Spleen (tissue), 7 donors: ENCODE data around the gene CFAP54.

ENCODE experiments used
- POLR2A ChIP-seq, 3 donors: fragments of 450-650 bp; IDR thresholded peaks; one replicate each; pipeline ENCODE4 v1.5.1; 2017; ENCODE audit warnings: antibody characterized with exemption in 3 of 3, mild to moderate bottlenecking in 1 of 3
- POLR2AphosphoS5 ChIP-seq, 3 donors: sonication (generic); formaldehyde crosslinking; IDR thresholded peaks; one replicate each; pipeline ENCODE4 v1.5.1; 2017; ENCODE audit warnings: antibody characterized with exemption in 3 of 3
- TF ChIP-seq, protein P1 (sequence below), 11 experiments: fragments of 200-600 bp in 7 of 11; fragments of 450-650 bp in 4 of 11; sonication (generic) in 4 of 11; IDR thresholded peaks in 8 of 11; conservative IDR thresholded peaks in 3 of 11; 1 replicate in 7 of 11; 2 replicates in 4 of 11; pipeline versions ENCODE4 v1.4.0 to v1.8.0; 2016 to 2021; ENCODE audit warnings: antibody characterized with exemption in 11 of 11, inconsistent platforms in 4 of 11, mild to moderate bottlenecking in 1 of 11
- donor health status: DM: no; HTN: no; CAD: no; lungs with moderate emphysema.
- donor health status: DM: no; HTN: no; CAD: no.
- donor health status: DM: no; HTN: no; CAD: no.

DNA sequence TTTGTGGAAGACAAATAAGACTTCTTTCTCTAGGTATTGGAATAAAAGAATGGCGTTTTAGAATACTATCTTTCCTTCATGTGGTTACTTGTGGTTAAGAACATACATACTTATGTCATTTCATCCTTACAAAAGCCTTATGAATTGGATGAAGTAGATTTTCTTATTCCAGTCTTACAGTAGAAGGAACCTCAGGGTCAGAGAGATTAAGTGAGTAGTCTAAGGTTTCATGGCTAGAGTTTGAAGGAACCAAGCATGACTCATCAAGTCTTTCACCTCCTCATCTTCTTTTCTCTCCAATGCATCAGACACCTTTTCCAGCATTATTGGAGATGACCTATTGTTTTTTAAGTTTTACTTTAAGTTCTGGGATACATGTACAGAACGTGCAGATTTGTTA is 324.8 kb downstream of the CFAP54 start:
- TF ChIP-seq, protein P1, sequence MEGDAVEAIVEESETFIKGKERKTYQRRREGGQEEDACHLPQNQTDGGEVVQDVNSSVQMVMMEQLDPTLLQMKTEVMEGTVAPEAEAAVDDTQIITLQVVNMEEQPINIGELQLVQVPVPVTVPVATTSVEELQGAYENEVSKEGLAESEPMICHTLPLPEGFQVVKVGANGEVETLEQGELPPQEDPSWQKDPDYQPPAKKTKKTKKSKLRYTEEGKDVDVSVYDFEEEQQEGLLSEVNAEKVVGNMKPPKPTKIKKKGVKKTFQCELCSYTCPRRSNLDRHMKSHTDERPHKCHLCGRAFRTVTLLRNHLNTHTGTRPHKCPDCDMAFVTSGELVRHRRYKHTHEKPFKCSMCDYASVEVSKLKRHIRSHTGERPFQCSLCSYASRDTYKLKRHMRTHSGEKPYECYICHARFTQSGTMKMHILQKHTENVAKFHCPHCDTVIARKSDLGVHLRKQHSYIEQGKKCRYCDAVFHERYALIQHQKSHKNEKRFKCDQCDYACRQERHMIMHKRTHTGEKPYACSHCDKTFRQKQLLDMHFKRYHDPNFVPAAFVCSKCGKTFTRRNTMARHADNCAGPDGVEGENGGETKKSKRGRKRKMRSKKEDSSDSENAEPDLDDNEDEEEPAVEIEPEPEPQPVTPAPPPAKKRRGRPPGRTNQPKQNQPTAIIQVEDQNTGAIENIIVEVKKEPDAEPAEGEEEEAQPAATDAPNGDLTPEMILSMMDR (IDR thresholded peaks at IDR 0.05 in 8 of 11, conservative IDR thresholded peaks at IDR 0.05 in 3 of 11) = no peak
- TF ChIP-seq POLR2A (IDR thresholded peaks at IDR 0.05) (no peak), POLR2AphosphoS5 (IDR thresholded peaks at IDR 0.05) (no peak)
